HFF-Myc (cell line): Measurements from ENCODE around the gene AKR1C3.

Source experiments
- DNase-seq: peaks from one replicate; pipeline ENCODE4 v3.0.0-alpha.2; 2011; ENCODE audit warnings: low read depth; ENCODE audit errors: extremely low read depth
- H3K4me3 ChIP-seq: replicated peaks from 2 replicates; pipeline ENCODE4 v1.5.1; 2011; ENCODE audit warnings: low read depth, mild to moderate bottlenecking, control low read depth, low read length
- CTCF ChIP-seq: IDR thresholded peaks from 2 replicates; pipeline ENCODE4 v1.5.1; 2012; ENCODE audit warnings: mild to moderate bottlenecking, low read depth, low read length, control low read depth; ENCODE audit errors: missing control alignments

Gene AKR1C3

GRCh38 chr10:5146920-5147254 lies 52.7 kb downstream of the AKR1C3 start:
- H3K4me3 ChIP-seq, result no peak overlapping the region
- DNase-seq, result no peak
- no peak for TF ChIP-seq CTCF

GRCh38 chr10:5147255-5147980 lies 53.2 kb downstream of the AKR1C3 start:
- no peak for DNase-seq
- TF ChIP-seq CTCF, result no peak
- no peak overlapping the region for H3K4me3 ChIP-seq

GRCh38 chr10:5147981-5148677 lies 53.9 kb downstream of the AKR1C3 start:
- no peak for TF ChIP-seq CTCF
- no peak for DNase-seq

GRCh38 chr10:5148678-5149032 lies 54.4 kb downstream of the AKR1C3 start:
- TF ChIP-seq CTCF, result no peak
- H3K4me3 ChIP-seq, result no peak overlapping the region
- DNase-seq, result no peak

More at GRCh38 chr10:5147981-5148677, 53.9 kb downstream of the AKR1C3 start:
- no peak overlapping the region for H3K4me3 ChIP-seq

- H3K4me3 ChIP-seq, result no peak overlapping the region
- no peak for DNase-seq
- no peak for TF ChIP-seq CTCF
Measured at GRCh38 chr10:5151076-5151475, 56.9 kb downstream of the AKR1C3 start.

- DNase-seq, result no peak
- no peak for TF ChIP-seq CTCF
- no peak overlapping the region for H3K4me3 ChIP-seq
Measured at GRCh38 chr10:5155951-5156350, 61.7 kb downstream of the AKR1C3 start.
